ENCODE measurements around the gene AASS. TPM values are rescaled to one million over a fixed set of nuclear protein-coding genes. Genes with fewer than 3 reads are reported as not detected.

AASS gene
- total and polyA plus RNA-seq, 2 donors (not counting 3 experiments of a cell fraction or from before 2014, with no cell fraction given) = 11.1 to 27.8 TPM

- FAIRE-seq (no peak), DNase-seq (ENCODE audit: low read depth, low spot score) (no peak)
- Histone ChIP-seq H3K36me3 (ENCODE audit: control insufficient read depth in 2 of 2, extremely low read depth in 1 of 2, insufficient read depth in 2 of 2, low read length in 2 of 2) (peaks cover 3 to 4% of the 10 kb centered on the region in 2 experiments), H4K20me1 (replicated peaks; ENCODE audit: control insufficient read depth, extremely low read depth, insufficient read depth, low read length) (no peaks in the 10 kb centered on the region), H2AFZ (ENCODE audit: low read depth, low read length) (no peak overlapping the region), H3K9ac (replicated peaks; ENCODE audit: extremely low read depth, insufficient read depth, low read length) (no peak overlapping the region), H3K4me3 (replicated peaks in 1 of 3; ENCODE audit: insufficient read depth in 1 of 3, low read depth in 1 of 3, low read length in 3 of 3) (no peak overlapping the region), H3K27ac (ENCODE audit: insufficient read depth, low read depth, low read length) (no peak overlapping the region), H3K9me1 (replicated peaks; ENCODE audit: control insufficient read depth, extremely low read depth, insufficient read depth, low read length) (peaks cover 2% of the 10 kb centered on the region), H3K9me3 (replicated peaks; ENCODE audit: control insufficient read depth, insufficient read depth, low read length) (no peaks in the 10 kb centered on the region), H3K4me1 (ENCODE audit: control insufficient read depth, extremely low read depth, insufficient read depth, low read length) (no peaks in the 10 kb centered on the region), H3K4me2 (ENCODE audit: insufficient read depth, low read length) (no peak overlapping the region), H3K79me2 (ENCODE audit: control insufficient read depth, insufficient read depth, low read length) (no peaks in the 10 kb centered on the region), H3K27me3 (ENCODE audit: control insufficient read depth in 2 of 2, insufficient read depth in 2 of 2, low read length in 2 of 2) (no peaks in the 10 kb centered on the region)
- dilution Hi-C loops (cut with MboI; ENCODE audit: extremely low pct_ligation_motif_present, low sequenced_read_pairs) = no loop called here
- intact Hi-C loops (cut with micrococcal nuclease) = loop anchor here (2.0 kb wide), 1 partner anchor 13 kb away; no protein-coding TSS in a partner anchor
- ChIA-PET POLR2A (no interaction called here), CTCF (no interaction called here)
- BruUV-seq (replicated peaks) = no TSS peak
- TF ChIP-seq GATA2 (IDR thresholded peaks at IDR 0.05; ENCODE audit: insufficient read depth, insufficient read length, low read depth, low read length) = no peak
- TF ChIP-seq JUN (IDR thresholded peaks at IDR 0.05; ENCODE audit: borderline replicate concordance, insufficient read depth, insufficient read length, low read depth) = no peak
- TF ChIP-seq FOS (IDR thresholded peaks at IDR 0.05; ENCODE audit: borderline replicate concordance, insufficient read depth, low read length) = no peak
- no peak for TF ChIP-seq EZH2 (IDR thresholded peaks at IDR 0.05; ENCODE audit: borderline replicate concordance, low read depth, low read length, severe bottlenecking)
- no peak for TF ChIP-seq CTCF (IDR thresholded peaks at IDR 0.05; ENCODE audit: extremely low read depth in 1 of 2, insufficient read depth in 1 of 2, low read depth in 1 of 2, low read length in 2 of 2)
- TF ChIP-seq MYC (IDR thresholded peaks at IDR 0.05; ENCODE audit: low read depth, low read length) = no peak
- no peak for TF ChIP-seq POLR2A (IDR thresholded peaks at IDR 0.05; ENCODE audit: low read depth, low read length)
- TF ChIP-seq MAX (IDR thresholded peaks at IDR 0.05; ENCODE audit: insufficient read depth, insufficient read length) = no peak
Observed at GRCh38 chr7:122073635-122074034, 70.4 kb downstream of the AASS start.

Data from endothelial cell of umbilical vein (primary cell).